ENCODE results near the gene BLVRA. TPM values are rescaled to one million over a fixed set of nuclear protein-coding genes. Genes with fewer than 3 reads are reported as not detected.

BLVRA gene
- total and polyA plus RNA-seq, 2 donors (not counting 1 experiment from before 2014, with no cell fraction given): 5.4 to 6.9 TPM

GRCh38 chr7:43754596-43754995 lies 3.9 kb upstream of the BLVRA start:
- peaks cover 11% of the 10 kb centered on the region for H3K27me3 Mint-ChIP-seq
- Histone ChIP-seq H3K9ac (ENCODE audit: low read length) (no peak overlapping the region), H3K9me3 (ENCODE audit: control extremely low read depth in 1 of 3, control insufficient read depth in 2 of 3, insufficient read depth in 1 of 3, low read length in 2 of 3) (peaks cover 0 to 2% (median 0%) of the 10 kb centered on the region in 3 donors), H3K27ac (ENCODE audit: low read length in 2 of 2) (no peak overlapping the region), H3K4me1 (ENCODE audit: control insufficient read depth in 2 of 2, insufficient read depth in 2 of 2, low read length in 2 of 2) (peaks cover 9 to 10% of the 10 kb centered on the region in 2 donors), H3K4me3 (ENCODE audit: control extremely low read depth in 1 of 5, extremely low read depth in 1 of 5, insufficient read depth in 1 of 5, low read depth in 2 of 5, low read length in 4 of 5) (no peak overlapping the region), H3K36me3 (replicated peaks in 1 of 2; ENCODE audit: control extremely low read depth in 1 of 2, control insufficient read depth in 1 of 2, extremely low read depth in 1 of 2, insufficient read depth in 2 of 2, low read length in 1 of 2) (no peaks in the 10 kb centered on the region), H2AFZ (ENCODE audit: insufficient read depth, low read depth, low read length, poor library complexity, severe bottlenecking) (no peak overlapping the region), H4K20me1 (ENCODE audit: control insufficient read depth, insufficient read depth, low read length, poor library complexity, severe bottlenecking) (no peaks in the 10 kb centered on the region), H3K4me2 (replicated peaks; ENCODE audit: low read depth, low read length, poor library complexity, severe bottlenecking) (no peak overlapping the region), H3K79me2 (ENCODE audit: control insufficient read depth, insufficient read depth, low read length) (no peaks in the 10 kb centered on the region), H3K27me3 (replicated peaks in 1 of 4; ENCODE audit: control extremely low read depth in 1 of 4, control insufficient read depth in 3 of 4, insufficient read depth in 4 of 4, low read length in 3 of 4) (peaks cover 0 to 7% (median 3%) of the 10 kb centered on the region in 4 experiments)
- 100% methylated on average over 1 of the region's 4 CpGs for WGBS (ENCODE audit: insufficient coverage)
- intact Hi-C loops (cut with micrococcal nuclease): no loop called here
- no peak overlapping the region for H3K27ac Mint-ChIP-seq
- DNase-seq (no peak), ATAC-seq (ENCODE audit: low read depth) (no peak)
- TF ChIP-seq EZH2 (IDR thresholded peaks at IDR 0.05; ENCODE audit: borderline replicate concordance, insufficient read depth, low read depth, low read length, poor library complexity, severe bottlenecking): no peak
- TF ChIP-seq, protein P1, sequence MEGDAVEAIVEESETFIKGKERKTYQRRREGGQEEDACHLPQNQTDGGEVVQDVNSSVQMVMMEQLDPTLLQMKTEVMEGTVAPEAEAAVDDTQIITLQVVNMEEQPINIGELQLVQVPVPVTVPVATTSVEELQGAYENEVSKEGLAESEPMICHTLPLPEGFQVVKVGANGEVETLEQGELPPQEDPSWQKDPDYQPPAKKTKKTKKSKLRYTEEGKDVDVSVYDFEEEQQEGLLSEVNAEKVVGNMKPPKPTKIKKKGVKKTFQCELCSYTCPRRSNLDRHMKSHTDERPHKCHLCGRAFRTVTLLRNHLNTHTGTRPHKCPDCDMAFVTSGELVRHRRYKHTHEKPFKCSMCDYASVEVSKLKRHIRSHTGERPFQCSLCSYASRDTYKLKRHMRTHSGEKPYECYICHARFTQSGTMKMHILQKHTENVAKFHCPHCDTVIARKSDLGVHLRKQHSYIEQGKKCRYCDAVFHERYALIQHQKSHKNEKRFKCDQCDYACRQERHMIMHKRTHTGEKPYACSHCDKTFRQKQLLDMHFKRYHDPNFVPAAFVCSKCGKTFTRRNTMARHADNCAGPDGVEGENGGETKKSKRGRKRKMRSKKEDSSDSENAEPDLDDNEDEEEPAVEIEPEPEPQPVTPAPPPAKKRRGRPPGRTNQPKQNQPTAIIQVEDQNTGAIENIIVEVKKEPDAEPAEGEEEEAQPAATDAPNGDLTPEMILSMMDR (IDR thresholded peaks at IDR 0.05): no peak
- H3K9me3 Mint-ChIP-seq (ENCODE audit: insufficient read depth): no peaks in the 10 kb centered on the region
- POLR2A ChIA-PET: no interaction called here
- H3K4me1 Mint-ChIP-seq: peaks cover 13% of the 10 kb centered on the region
- H3K4me3 Mint-ChIP-seq: no peak overlapping the region
- CTCF ChIA-PET: no interaction called here

GRCh38 chr7:43756368-43757072 lies 2.0 kb upstream of the BLVRA start:
- Histone ChIP-seq H3K4me1 (ENCODE audit: control insufficient read depth in 2 of 2, insufficient read depth in 2 of 2, low read length in 2 of 2) (peaks cover 9 to 10% of the 10 kb centered on the region in 2 donors), H3K4me3 (ENCODE audit: control extremely low read depth in 1 of 5, extremely low read depth in 1 of 5, insufficient read depth in 1 of 5, low read depth in 2 of 5, low read length in 4 of 5) (no peak overlapping the region), H3K79me2 (ENCODE audit: control insufficient read depth, insufficient read depth, low read length) (no peaks in the 10 kb centered on the region), H3K9me3 (ENCODE audit: control extremely low read depth in 1 of 3, control insufficient read depth in 2 of 3, insufficient read depth in 1 of 3, low read length in 2 of 3) (peaks cover 0 to 2% (median 0%) of the 10 kb centered on the region in 3 donors), H3K27me3 (replicated peaks in 1 of 4; ENCODE audit: control extremely low read depth in 1 of 4, control insufficient read depth in 3 of 4, insufficient read depth in 4 of 4, low read length in 3 of 4) (peaks cover 0 to 7% (median 3%) of the 10 kb centered on the region in 4 experiments), H3K9ac (ENCODE audit: low read length) (no peak overlapping the region), H3K27ac (ENCODE audit: low read length in 2 of 2) (no peak overlapping the region), H4K20me1 (ENCODE audit: control insufficient read depth, insufficient read depth, low read length, poor library complexity, severe bottlenecking) (no peaks in the 10 kb centered on the region), H3K4me2 (replicated peaks; ENCODE audit: low read depth, low read length, poor library complexity, severe bottlenecking) (no peak overlapping the region), H3K36me3 (replicated peaks in 1 of 2; ENCODE audit: control extremely low read depth in 1 of 2, control insufficient read depth in 1 of 2, extremely low read depth in 1 of 2, insufficient read depth in 2 of 2, low read length in 1 of 2) (no peaks in the 10 kb centered on the region), H2AFZ (ENCODE audit: insufficient read depth, low read depth, low read length, poor library complexity, severe bottlenecking) (no peak overlapping the region)
- TF ChIP-seq, protein P1 (IDR thresholded peaks at IDR 0.05): no peak
- no peak for TF ChIP-seq EZH2 (IDR thresholded peaks at IDR 0.05; ENCODE audit: borderline replicate concordance, insufficient read depth, low read depth, low read length, poor library complexity, severe bottlenecking)
- intact Hi-C loops (cut with micrococcal nuclease): no loop called here
- peaks cover 16% of the 10 kb centered on the region for H3K4me1 Mint-ChIP-seq
- CTCF ChIA-PET: no interaction called here
- H3K9me3 Mint-ChIP-seq (ENCODE audit: insufficient read depth): no peaks in the 10 kb centered on the region
- WGBS (ENCODE audit: insufficient coverage): no CpG with 5 or more reads among the region's 1 CpG
- DNase-seq (no peak), ATAC-seq (ENCODE audit: low read depth) (no peak)
- POLR2A ChIA-PET: interaction anchor here (0.5 kb wide), 1 partner anchor 263 kb away, joined by 4 read pairs; no protein-coding TSS in a partner anchor
- H3K27me3 Mint-ChIP-seq: peaks cover 11% of the 10 kb centered on the region
- H3K4me3 Mint-ChIP-seq: peak overlapping the region; percentile 68
- H3K27ac Mint-ChIP-seq: peak overlapping the region; percentile 18

All from B cell (primary cell).